Measurements from ENCODE around the gene IPCEF1.

Gene IPCEF1

DNA sequence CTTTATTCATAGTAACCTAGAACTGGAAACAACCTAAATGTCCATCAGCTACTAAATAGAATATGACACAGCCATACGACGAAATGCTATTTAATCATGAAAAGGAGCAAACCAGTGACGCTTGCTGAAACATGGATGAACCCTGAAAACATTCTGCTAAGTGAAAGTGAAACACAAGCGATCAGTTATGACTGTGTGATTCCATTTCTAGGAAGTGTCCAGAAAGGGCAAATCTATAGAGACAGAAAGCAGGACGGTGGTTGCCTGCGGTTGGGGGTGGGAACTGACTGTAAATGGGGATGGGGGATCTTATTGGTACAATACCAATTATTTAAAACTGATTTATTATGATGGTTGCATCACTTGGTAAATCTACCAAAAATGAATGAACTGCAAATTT is 126.8 kb downstream of the IPCEF1 start:
- TF ChIP-seq, protein P1, sequence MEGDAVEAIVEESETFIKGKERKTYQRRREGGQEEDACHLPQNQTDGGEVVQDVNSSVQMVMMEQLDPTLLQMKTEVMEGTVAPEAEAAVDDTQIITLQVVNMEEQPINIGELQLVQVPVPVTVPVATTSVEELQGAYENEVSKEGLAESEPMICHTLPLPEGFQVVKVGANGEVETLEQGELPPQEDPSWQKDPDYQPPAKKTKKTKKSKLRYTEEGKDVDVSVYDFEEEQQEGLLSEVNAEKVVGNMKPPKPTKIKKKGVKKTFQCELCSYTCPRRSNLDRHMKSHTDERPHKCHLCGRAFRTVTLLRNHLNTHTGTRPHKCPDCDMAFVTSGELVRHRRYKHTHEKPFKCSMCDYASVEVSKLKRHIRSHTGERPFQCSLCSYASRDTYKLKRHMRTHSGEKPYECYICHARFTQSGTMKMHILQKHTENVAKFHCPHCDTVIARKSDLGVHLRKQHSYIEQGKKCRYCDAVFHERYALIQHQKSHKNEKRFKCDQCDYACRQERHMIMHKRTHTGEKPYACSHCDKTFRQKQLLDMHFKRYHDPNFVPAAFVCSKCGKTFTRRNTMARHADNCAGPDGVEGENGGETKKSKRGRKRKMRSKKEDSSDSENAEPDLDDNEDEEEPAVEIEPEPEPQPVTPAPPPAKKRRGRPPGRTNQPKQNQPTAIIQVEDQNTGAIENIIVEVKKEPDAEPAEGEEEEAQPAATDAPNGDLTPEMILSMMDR (IDR thresholded peaks at IDR 0.05; ENCODE audit: control insufficient read depth, extremely low read depth, insufficient read depth): no peak
- DNase-seq (ENCODE audit: low read depth): no peak
- H3K4me3 ChIP-seq (ENCODE audit: low read depth, low read length): no peak overlapping the region

DNA sequence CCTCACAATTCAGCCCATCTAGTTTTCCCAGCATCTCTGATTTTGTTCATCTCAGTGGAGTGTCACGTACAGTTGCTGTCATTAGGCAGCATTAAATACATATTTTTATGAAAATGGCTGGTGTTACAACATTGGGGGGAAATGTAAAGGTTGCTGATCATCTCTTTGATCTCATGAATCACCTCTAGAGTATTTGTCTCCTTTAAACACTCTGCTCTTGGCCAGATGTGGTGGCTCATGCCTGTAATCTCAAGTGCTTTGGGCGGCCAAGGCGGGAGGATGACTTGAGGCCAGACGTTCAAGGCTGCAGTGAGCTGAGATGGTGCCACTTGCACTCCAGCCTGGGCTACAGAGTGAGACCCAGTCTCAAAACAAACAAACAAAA is 128.1 kb downstream of the IPCEF1 start:
- DNase-seq (ENCODE audit: low read depth): no peak
- TF ChIP-seq, protein P1 (IDR thresholded peaks at IDR 0.05; ENCODE audit: control insufficient read depth, extremely low read depth, insufficient read depth): no peak
- H3K4me3 ChIP-seq (ENCODE audit: low read depth, low read length): no peak overlapping the region

DNA sequence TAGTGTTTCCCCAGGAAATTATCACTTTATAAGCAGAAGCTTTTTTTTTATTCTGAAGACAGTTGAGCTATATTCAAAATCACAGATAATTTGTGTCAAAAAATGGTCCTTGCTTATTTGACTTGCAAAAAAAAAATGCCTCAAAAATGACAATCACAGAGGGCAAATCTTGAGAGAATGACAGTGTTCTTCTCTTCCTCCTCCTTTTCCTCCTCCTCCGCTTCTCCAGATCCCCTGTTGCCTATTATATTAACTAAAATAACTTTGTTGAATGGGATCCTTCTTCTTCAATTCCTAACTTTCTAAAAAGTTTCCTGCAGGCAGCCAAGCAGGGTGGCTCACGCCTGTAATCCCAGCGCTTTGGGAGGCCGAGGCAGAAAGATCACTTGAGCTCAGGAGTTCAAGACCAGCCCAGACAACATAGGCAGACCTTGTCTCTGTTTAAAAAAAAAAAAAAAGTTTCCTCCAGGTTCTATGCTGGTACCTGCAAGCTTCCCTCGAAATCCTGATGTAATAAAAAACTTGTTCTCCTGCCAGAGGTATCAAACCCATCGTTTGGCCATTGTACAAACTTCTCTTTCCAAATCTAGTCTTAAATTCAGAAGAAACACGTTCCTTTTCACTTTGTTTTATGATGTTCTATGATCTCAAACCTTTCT is 128.6 kb downstream of the IPCEF1 start:
- TF ChIP-seq, protein P1 (IDR thresholded peaks at IDR 0.05; ENCODE audit: control insufficient read depth, extremely low read depth, insufficient read depth): no peak
- DNase-seq (ENCODE audit: low read depth): no peak
- no peak overlapping the region for H3K4me3 ChIP-seq (ENCODE audit: low read depth, low read length)

DNA sequence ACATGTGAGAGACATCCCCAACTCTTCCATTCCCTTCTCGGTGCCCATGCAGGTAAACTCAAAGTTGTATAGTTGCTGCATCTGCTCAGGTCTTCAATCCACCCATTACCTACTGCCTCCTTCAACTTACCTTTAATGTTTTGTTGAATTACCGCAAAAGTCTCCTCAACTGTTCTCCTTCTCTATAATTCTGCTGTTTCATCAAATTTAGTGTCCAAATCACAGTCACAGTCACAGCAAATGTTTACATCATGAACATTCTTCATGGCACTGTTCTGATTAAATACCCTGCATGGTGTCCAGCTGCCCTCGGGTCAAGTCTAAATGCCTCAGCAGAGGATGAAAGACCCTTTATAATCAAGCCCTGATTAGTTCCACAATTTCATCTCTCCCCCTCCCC is 130.1 kb downstream of the IPCEF1 start:
- H3K4me3 ChIP-seq (ENCODE audit: low read depth, low read length): no peak overlapping the region
- TF ChIP-seq, protein P1 (IDR thresholded peaks at IDR 0.05; ENCODE audit: control insufficient read depth, extremely low read depth, insufficient read depth): no peak
- no peak for DNase-seq (ENCODE audit: low read depth)

DNA sequence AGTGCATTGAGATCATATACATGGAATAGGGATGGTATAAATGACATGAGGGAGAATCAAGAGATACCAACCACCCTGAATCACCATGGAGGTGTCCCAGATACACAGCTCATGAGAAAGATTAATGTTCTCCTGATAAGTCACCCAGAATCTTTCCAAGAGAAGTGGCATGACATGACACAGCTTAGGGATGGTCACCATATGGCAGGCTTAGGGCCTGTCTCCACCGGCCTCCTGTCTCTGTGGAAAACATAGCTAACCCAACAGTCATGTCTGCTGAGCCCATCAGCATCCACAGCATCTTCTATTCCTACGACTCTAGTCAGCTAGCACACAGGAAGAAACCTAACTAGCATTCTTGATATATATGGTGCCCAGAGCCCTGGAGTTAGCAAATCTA is 133.3 kb downstream of the IPCEF1 start:
- H3K4me3 ChIP-seq (ENCODE audit: low read depth, low read length): no peak overlapping the region
- TF ChIP-seq, protein P1 (IDR thresholded peaks at IDR 0.05; ENCODE audit: control insufficient read depth, extremely low read depth, insufficient read depth): no peak
- DNase-seq (ENCODE audit: low read depth): no peak

DNA sequence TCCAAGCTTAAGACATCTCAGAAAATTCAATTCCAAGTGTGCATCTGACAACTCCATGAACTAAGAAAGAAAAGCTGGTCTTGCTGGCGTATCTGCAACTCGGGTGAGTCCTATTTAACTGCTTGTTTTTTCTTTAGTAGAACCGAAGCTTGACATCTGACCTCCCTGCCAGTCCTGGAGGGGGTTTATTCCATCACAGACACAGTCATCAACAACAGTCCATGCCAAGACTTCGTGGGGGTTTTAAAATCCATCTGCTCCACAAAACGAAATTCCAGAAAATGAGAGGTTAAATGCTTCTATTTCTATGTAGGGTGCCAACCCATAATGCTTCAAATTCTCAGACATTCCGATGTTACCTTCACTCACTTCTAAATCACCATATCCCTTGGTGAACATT is 133.9 kb downstream of the IPCEF1 start:
- no peak for DNase-seq (ENCODE audit: low read depth)
- H3K4me3 ChIP-seq (ENCODE audit: low read depth, low read length): no peak overlapping the region
- TF ChIP-seq, protein P1 (IDR thresholded peaks at IDR 0.05; ENCODE audit: control insufficient read depth, extremely low read depth, insufficient read depth): no peak

DNA sequence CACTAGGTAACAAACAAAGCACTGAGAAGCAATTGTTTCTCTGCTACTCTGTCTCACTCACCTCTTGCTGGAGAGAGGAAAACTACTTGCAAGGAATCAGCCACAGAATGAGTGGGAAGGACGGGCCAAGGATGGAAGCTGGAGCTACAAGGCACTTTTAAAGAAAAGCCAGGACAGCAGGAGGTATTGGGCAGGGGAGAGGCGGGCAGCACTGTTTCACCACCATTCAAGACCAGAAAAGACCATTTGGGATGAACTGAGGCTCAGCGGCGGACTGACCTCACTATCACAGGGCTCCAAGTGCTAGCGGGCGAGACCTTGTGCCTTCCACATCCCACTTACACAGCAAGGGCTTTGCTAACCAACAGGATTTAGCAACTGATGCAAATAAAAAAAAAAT is 137.4 kb downstream of the IPCEF1 start:
- no peak overlapping the region for H3K4me3 ChIP-seq (ENCODE audit: low read depth, low read length)
- TF ChIP-seq, protein P1 (IDR thresholded peaks at IDR 0.05; ENCODE audit: control insufficient read depth, extremely low read depth, insufficient read depth): no peak
- no peak for DNase-seq (ENCODE audit: low read depth)
